Heart right ventricle (tissue), 16 donors: ENCODE data around the gene SP140L. TPM values are rescaled to one million over a fixed set of nuclear protein-coding genes. Genes with fewer than 3 reads are reported as not detected.

Source experiments
- ATAC-seq, 8 donors: fragments of 200-7000 bp; cut with Tn5 transposase; one replicate each; pipeline ENCODE4 v1.9.1; 2020; ENCODE audit warnings: mild to moderate bottlenecking in 8 of 8, moderate library complexity in 8 of 8, moderate number of reproducible peaks in 1 of 8
- DNase-seq, 2 donors: peaks; one replicate each; pipeline ENCODE4 v3.0.0-alpha.2; 2020
- H3K27ac ChIP-seq, 10 donors: fragments of 200-600 bp; sonication (generic) in 2 of 10; one replicate each; pipeline versions ENCODE4 v1.5.0 to v1.8.0; 2020 to 2022; ENCODE audit warnings: mild to moderate bottlenecking in 3 of 10
- H3K27me3 ChIP-seq, 7 donors: fragments of 200-600 bp; one replicate each; pipeline ENCODE4 v1.8.0; 2021 to 2022; ENCODE audit warnings: mild to moderate bottlenecking in 2 of 7
- H3K36me3 ChIP-seq, 9 donors: fragments of 200-600 bp; sonication (generic) in 1 of 9; one replicate each; pipeline versions ENCODE4 v1.5.0 to v1.8.0; 2020 to 2022; ENCODE audit warnings: mild to moderate bottlenecking in 2 of 9
- H3K4me1 ChIP-seq, 9 donors: fragments of 200-600 bp; sonication (generic) in 1 of 9; one replicate each; pipeline versions ENCODE4 v1.5.0 to v1.8.0; 2020 to 2022; ENCODE audit warnings: mild to moderate bottlenecking in 4 of 9
- H3K4me3 ChIP-seq, 10 donors: fragments of 200-600 bp; sonication (generic) in 2 of 10; one replicate each; pipeline versions ENCODE4 v1.5.0 to v1.8.0; 2020 to 2022; ENCODE audit warnings: mild to moderate bottlenecking in 7 of 10, moderate library complexity in 2 of 10
- H3K9me3 ChIP-seq, 11 donors: fragments of 200-600 bp in 10 of 11; sonication (generic) in 2 of 11; one replicate each; pipeline versions ENCODE4 v1.5.0 to v1.8.0; 2013 to 2022; ENCODE audit warnings: mild to moderate bottlenecking in 2 of 11, control low read depth in 1 of 11, moderate library complexity in 1 of 11
- WGBS, 2 donors: extraction: QIAGEN DNeasy Blood & Tissue Kit; methylation state at CpG; one replicate each; pipeline ENCODE4 v1.1.7; 2013; ENCODE audit warnings: inconsistent platforms in 1 of 2; 5-methylcytosine and 5-hydroxymethylcytosine counted together
- intact Hi-C, 10 donors: fragments of 100-400 bp; cut with DNase I; formaldehyde crosslinking; loops; one replicate each; pipeline versions ENCODE4 v1.11.1 to v1.14.2; 2022
- polyA plus RNA-seq, 2 donors: library from polyadenylated mRNA; stranded (reverse); fragments of 200-250 nt; gene quantifications; one replicate each; pipeline ENCODE4 v1.2.3, GENCODE V29; 2013
- total RNA-seq, 10 donors: library from RNA; stranded (reverse); fragmentation: NEBNext Ultra II Directional in 3 of 10; extraction: Animal tissue kit (Norgen Biotek cat#: 25700) in 3 of 10; gene quantifications; one replicate each; pipeline versions ENCODE4 v1.2.1 to v1.2.4, GENCODE V29; 2021 to 2023
- TF ChIP-seq, protein P1 (sequence below), 9 donors: fragments of 200-600 bp; sonication (generic) in 2 of 9; IDR thresholded peaks; one replicate each; pipeline versions ENCODE4 v1.5.0 to v1.8.0; 2021 to 2022; ENCODE audit warnings: antibody characterized with exemption in 9 of 9, mild to moderate bottlenecking in 5 of 9, moderate library complexity in 1 of 9
- donor health status: Arrhythmogenic right ventricular cardiomyopathy.
- donor health status: ischemic (EF 13 %, LVEDD 7.1; RV severe dilation, severe dysfunction).
- donor health status: healthy with polysubstance abuse.
- donor health status: DM: no; HTN: yes; CAD: no.
- donor health status: DM: no; HTN: no; CAD: no.
- donor health status: ischemic (EF 25% LVEDD 6.9; RV normal size, moderate dysfunction).
- donor health status: ischemic (EF 25% LVEDD 5.7; RV mildly dilated, moderate dysfunction).
- donor health status: healthy.
- donor health status: DM: yes; HTN: yes; CAD: no.
- donor health status: Ischemic cardiomyopathy.
- donor health status: ischemic (EF 35%, LVEDD 5.7; RV mildly dilated, moderate dysfunction).
- donor health status: nonischemic (EF 11% LVEDD 7.7; RV severe dilation, severe dysfunction).
- donor health status: DM: yes; HTN: yes; CAD: no.
- donor health status: PGD.
- donor health status: ischemic (EF 29% LVEDD 5.4; RV normal size, mild dysfunction).
- donor health status: nonischemic (EF 23%, LVEDD 6.1; RV moderate dilation, normal function).

The SP140L gene
- total and polyA plus RNA-seq, 12 donors = 2.5 to 10.8 (median 4.4) TPM

GRCh38 chr2:230321031-230321430 is 6.0 kb upstream of the SP140L start:
- H3K4me3 ChIP-seq = no peak overlapping the region
- TF ChIP-seq, protein P1, sequence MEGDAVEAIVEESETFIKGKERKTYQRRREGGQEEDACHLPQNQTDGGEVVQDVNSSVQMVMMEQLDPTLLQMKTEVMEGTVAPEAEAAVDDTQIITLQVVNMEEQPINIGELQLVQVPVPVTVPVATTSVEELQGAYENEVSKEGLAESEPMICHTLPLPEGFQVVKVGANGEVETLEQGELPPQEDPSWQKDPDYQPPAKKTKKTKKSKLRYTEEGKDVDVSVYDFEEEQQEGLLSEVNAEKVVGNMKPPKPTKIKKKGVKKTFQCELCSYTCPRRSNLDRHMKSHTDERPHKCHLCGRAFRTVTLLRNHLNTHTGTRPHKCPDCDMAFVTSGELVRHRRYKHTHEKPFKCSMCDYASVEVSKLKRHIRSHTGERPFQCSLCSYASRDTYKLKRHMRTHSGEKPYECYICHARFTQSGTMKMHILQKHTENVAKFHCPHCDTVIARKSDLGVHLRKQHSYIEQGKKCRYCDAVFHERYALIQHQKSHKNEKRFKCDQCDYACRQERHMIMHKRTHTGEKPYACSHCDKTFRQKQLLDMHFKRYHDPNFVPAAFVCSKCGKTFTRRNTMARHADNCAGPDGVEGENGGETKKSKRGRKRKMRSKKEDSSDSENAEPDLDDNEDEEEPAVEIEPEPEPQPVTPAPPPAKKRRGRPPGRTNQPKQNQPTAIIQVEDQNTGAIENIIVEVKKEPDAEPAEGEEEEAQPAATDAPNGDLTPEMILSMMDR (IDR thresholded peaks at IDR 0.05) = no peak
- no peak for ATAC-seq
- no peak for DNase-seq
- H3K4me1 ChIP-seq = peaks cover 0 to 27% (median 7%) of the 10 kb centered on the region in 9 donors
- H3K27me3 ChIP-seq = no peaks in the 10 kb centered on the region
- H3K36me3 ChIP-seq = no peaks in the 10 kb centered on the region
- intact Hi-C loops = loop anchor here in 1 of 10 donors (10.0 kb wide), 1 partner anchor 106 kb away; the partner anchor contains the start of gene SP110
- 85 to 90% methylated on average over 2 of the region's 2 CpGs for WGBS, 2 donors
- H3K27ac ChIP-seq = peak overlapping the region in 1 of 10 donors; percentile 16
- H3K9me3 ChIP-seq = peaks cover 0 to 12% (median 2%) of the 10 kb centered on the region in 11 donors

- WGBS, 2 donors = 81 to 85% methylated on average over 12 of the region's 12 CpGs
- ATAC-seq = no peak
Measured at GRCh38 chr2:230322561-230323384, 4.2 kb upstream of the SP140L start.

GRCh38 chr2:230323385-230324106 is 3.4 kb upstream of the SP140L start:
- DNase-seq (no peak), ATAC-seq (no peak)
- TF ChIP-seq, protein P1 (IDR thresholded peaks at IDR 0.05) = peak in 1 of 9 donors; percentile 17
- intact Hi-C loops = loop anchor here in 1 of 10 donors (10.0 kb wide), 1 partner anchor 109 kb away; the partner anchor contains the start of gene SP110
- H3K4me1 ChIP-seq = peaks cover 0 to 37% (median 26%) of the 10 kb centered on the region in 9 donors
- H3K36me3 ChIP-seq = peaks cover 0 to 1% (median 0%) of the 10 kb centered on the region in 9 donors
- H3K4me3 ChIP-seq = no peak overlapping the region
- H3K27ac ChIP-seq = no peak overlapping the region
- no peaks in the 10 kb centered on the region for H3K27me3 ChIP-seq
- 88 to 89% methylated on average over 18 of the region's 18 CpGs for WGBS, 2 donors
- peaks cover 0 to 12% (median 2%) of the 10 kb centered on the region in 11 donors for H3K9me3 ChIP-seq

More at GRCh38 chr2:230322561-230323384, 4.2 kb upstream of the SP140L start:
- intact Hi-C loops = loop anchor here in 1 of 10 donors (10.0 kb wide), 1 partner anchor 108 kb away; the partner anchor contains the start of gene SP110
- H3K36me3 ChIP-seq = no peaks in the 10 kb centered on the region
- H3K4me3 ChIP-seq = no peak overlapping the region
- TF ChIP-seq, protein P1 (IDR thresholded peaks at IDR 0.05) = no peak
- peaks cover 0 to 12% (median 2%) of the 10 kb centered on the region in 11 donors for H3K9me3 ChIP-seq
- DNase-seq = no peak
- H3K27me3 ChIP-seq = no peaks in the 10 kb centered on the region
- peaks cover 0 to 37% (median 18%) of the 10 kb centered on the region in 9 donors for H3K4me1 ChIP-seq
- no peak overlapping the region for H3K27ac ChIP-seq

GRCh38 chr2:230324503-230324902 is 2.5 kb upstream of the SP140L start:
- H3K4me1 ChIP-seq = peaks cover 0 to 37% (median 25%) of the 10 kb centered on the region in 9 donors
- 68 to 74% methylated on average over 5 of the region's 5 CpGs for WGBS, 2 donors
- TF ChIP-seq, protein P1 (IDR thresholded peaks at IDR 0.05) = no peak
- no peak overlapping the region for H3K27ac ChIP-seq
- peaks cover 0 to 11% (median 0%) of the 10 kb centered on the region in 9 donors for H3K36me3 ChIP-seq
- intact Hi-C loops = loop anchor here in 1 of 10 donors (10.0 kb wide), 1 partner anchor 110 kb away; the partner anchor contains the start of gene SP110
- no peaks in the 10 kb centered on the region for H3K27me3 ChIP-seq
- DNase-seq (no peak), ATAC-seq (peak in 1 of 8 donors; percentile 24)
- H3K4me3 ChIP-seq = no peak overlapping the region
- peaks cover 0 to 12% (median 2%) of the 10 kb centered on the region in 11 donors for H3K9me3 ChIP-seq
